ENCODE data around the gene CARD9.

DNA sequence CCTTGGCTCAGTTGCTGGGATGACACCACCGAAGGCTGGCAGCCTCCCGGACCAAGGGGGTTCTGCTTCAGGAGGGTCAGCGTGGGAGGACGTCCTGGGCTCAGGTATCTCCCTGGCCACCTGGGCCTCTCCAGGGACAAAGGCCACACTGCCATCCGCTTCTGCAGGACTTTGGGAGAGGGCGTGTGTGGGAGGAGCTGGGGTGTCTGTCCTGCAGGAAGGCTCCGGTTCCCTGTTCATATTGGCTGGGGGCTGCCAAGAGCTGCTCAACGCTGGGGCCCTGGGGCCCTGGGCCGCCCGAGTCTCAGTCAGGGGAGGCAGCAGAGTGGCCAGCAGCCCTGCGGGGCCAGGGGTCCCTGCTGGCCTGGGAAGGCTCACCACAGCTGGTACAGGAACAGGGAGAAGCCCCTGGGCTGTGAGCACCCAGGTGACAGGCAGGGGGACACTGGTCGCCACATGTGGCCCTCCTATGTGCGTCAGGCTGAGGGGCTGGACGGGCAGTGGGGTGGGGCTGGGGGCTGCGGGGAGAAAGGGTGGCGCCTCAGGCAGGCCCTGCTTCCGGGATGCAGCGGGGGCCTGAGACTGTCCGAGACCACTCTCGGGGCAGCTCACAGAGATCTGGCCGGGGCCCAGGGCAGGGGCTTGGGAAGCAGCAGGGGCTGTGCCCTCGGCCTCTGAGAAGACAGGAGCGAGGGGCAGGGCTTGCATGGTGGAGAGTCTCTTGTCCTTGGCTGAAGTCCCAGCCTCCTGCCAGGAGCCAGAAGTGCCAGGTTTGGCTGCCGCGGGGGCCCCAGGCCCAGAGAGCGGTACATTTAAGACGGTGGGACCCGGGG lies 4.9 kb upstream of the CARD9 start:
- TF ChIP-seq, protein P1, sequence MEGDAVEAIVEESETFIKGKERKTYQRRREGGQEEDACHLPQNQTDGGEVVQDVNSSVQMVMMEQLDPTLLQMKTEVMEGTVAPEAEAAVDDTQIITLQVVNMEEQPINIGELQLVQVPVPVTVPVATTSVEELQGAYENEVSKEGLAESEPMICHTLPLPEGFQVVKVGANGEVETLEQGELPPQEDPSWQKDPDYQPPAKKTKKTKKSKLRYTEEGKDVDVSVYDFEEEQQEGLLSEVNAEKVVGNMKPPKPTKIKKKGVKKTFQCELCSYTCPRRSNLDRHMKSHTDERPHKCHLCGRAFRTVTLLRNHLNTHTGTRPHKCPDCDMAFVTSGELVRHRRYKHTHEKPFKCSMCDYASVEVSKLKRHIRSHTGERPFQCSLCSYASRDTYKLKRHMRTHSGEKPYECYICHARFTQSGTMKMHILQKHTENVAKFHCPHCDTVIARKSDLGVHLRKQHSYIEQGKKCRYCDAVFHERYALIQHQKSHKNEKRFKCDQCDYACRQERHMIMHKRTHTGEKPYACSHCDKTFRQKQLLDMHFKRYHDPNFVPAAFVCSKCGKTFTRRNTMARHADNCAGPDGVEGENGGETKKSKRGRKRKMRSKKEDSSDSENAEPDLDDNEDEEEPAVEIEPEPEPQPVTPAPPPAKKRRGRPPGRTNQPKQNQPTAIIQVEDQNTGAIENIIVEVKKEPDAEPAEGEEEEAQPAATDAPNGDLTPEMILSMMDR (conservative IDR thresholded peaks at IDR 0.05; ENCODE audit: low read depth, low read length): no peak
- TF ChIP-seq EZH2 (IDR thresholded peaks at IDR 0.05; ENCODE audit: low read length, unreplicated experiment) (no peak), EZH2phosphoT487 (IDR thresholded peaks at IDR 0.05; ENCODE audit: borderline replicate concordance, low read length) (no peak)
